Measurements from ENCODE around the gene RNF215. TPM values are rescaled to one million over a fixed set of nuclear protein-coding genes. Genes with fewer than 3 reads are reported as not detected.
"Not testable (repeated sequence)": the region's sequence is repeated elsewhere in the genome, so short reads cannot be mapped to it uniquely, and the experiment has no call there.

Gene RNF215
- total RNA-seq, 1 experiment from 2014 or later = 17.0 TPM

DNA sequence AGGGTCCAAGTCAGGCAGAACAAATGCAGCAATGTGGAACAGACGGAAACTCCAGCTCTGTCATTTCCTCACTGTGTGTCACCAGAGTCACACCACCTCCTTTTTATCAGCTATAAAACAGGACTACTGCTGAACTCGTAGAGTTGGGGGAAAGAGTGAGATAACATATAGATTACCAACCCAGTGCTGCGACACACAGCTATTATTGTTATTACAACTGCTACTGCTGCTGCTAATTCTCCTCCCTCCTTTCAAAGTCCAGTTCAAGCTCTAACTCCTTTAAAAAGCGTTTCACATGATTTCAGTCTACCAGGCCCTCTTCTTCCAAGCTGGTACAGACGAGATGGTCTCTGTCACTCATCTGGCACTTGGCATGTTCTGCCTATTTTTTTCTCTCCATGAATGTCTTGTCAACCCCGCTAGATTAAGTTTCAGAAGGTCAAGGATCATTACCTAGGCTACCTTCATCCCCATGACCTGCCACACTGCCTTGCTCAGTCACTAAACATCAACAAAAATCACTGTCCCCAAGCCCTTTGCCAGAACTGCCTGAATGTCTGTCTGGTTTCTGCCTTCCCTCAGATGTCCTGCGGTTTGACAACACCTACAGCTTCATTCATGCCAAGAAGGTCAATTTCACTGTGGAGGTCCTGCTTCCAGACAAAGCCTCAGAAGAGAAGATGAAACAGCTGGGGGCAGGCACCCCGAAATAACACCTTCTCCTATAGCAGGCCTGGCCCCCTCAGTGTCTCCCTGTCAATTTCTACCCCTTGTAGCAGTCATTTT lies 34.7 kb upstream of the RNF215 start:
- DNase-seq (ENCODE audit: extremely low read depth, low read depth) = no peak

GRCh38 chr22:30420347-30421125 lies 33.3 kb upstream of the RNF215 start:
- no peak for DNase-seq (ENCODE audit: extremely low read depth, low read depth)

DNA sequence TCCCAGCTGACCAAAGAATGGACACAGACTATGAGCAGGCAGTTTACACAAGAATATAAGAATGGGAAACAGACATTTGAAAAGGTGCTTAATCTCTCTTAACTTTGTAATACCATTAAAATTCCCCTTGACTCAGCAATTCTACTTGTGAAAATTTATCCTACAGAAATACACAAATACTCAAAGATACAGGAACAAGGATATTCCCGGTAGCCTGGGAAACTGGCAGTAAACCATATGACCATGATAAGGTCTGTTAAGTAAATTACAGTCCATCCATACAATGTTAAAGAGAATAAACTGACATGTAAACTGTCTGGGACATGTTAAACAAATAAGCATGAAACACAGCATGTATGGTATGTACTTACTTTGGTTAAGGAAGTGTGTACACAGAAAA lies 29.6 kb upstream of the RNF215 start:
- DNase-seq (ENCODE audit: extremely low read depth, low read depth) = no peak

- DNase-seq (ENCODE audit: extremely low read depth, low read depth) = no peak
Observed at GRCh38 chr22:30416403-30416802, 29.2 kb upstream of the RNF215 start.

- DNase-seq (ENCODE audit: extremely low read depth, low read depth) = no peak
Observed at GRCh38 chr22:30414525-30415047, 27.4 kb upstream of the RNF215 start.

DNA sequence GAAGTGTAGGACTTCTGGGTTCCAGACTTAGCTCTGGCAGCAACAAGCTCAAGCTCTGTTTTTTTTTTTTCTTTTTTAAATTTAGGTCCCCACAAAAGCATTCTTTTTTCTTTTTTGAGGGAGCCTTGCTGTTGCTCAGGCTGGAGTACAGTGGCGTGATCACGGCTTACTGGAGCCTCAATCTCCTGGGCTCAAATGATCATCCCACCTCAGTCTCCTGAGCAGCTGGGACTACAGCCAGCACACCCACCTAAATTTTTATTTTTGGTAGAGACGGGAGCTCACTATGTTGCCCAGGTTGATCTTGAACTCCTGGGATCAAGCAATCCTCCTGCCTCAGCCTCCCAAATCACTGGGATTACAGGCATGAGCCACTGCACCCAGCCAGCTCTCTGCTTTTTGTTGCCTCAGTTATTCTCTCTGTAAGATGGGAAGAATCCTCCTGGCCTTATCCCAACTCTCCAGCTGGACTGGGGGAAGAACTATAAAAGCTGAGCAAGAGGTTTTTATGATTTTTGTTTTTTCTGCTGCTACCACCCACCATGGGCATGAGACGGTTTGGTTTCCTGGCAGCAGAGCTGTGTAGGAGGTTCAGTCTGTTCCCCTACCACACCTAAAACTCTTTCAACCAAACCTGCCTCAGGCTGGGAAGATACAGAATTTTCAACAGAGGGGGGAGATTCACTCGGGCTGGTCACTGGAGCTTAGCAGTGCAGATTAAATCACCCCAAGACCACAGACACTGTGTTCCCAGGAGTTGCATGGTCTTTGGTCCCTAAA lies 26.7 kb upstream of the RNF215 start:
- no peak for DNase-seq (ENCODE audit: extremely low read depth, low read depth)

- DNase-seq (ENCODE audit: extremely low read depth, low read depth) = no peak
Observed at GRCh38 chr22:30413001-30413400, 25.8 kb upstream of the RNF215 start.

GRCh38 chr22:30411780-30412179 lies 24.6 kb upstream of the RNF215 start:
- DNase-seq (ENCODE audit: extremely low read depth, low read depth) = no peak

GRCh38 chr22:30408388-30409102 lies 21.3 kb upstream of the RNF215 start:
- DNase-seq (ENCODE audit: extremely low read depth, low read depth) = no peak

GRCh38 chr22:30406400-30406799 lies 19.2 kb upstream of the RNF215 start:
- DNase-seq (ENCODE audit: extremely low read depth, low read depth) = no peak

DNA sequence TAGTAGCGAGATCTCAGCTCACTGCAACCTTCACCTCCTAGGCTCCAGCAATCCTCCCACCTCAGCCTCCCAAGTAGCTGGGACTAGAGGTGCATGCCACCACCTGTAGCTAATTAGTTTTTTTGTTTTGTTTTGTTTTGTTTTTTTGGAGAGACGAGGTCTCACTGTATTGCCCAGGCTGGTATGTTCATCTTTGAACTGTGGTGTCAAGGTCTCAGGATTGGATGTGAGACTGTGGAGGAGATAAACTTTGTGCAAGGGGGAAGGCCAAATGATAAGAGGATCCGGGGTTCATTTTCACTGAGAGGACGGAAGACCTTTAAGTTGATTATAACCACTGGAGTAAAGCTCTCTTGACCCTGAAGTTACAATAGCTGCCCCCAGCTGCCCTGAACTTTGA lies 18.5 kb upstream of the RNF215 start:
- no peak for DNase-seq (ENCODE audit: extremely low read depth, low read depth)

GRCh38 chr22:30404307-30404706 lies 17.1 kb upstream of the RNF215 start:
- no peak for DNase-seq (ENCODE audit: extremely low read depth, low read depth)

DNA sequence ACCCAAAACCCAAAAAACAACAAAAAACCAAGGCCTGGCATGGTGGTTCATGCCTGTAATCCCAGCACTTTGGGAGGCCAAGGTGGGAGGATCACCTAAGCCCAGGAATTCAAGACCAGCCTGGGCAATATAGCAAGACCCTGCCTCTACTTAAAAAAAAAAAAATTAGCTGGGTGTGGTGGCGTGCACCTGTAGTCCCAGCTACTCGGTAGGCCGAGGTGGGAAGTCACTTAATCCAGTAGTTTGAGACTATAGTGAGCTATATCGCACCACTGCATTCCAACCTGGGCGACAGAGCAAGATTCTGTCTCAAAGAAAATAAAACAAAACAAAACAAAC lies 15.5 kb upstream of the RNF215 start:
- not testable (repeated sequence) for DNase-seq (ENCODE audit: extremely low read depth, low read depth)

GRCh38 chr22:30402028-30402765 lies 15.0 kb upstream of the RNF215 start:
- no peak for DNase-seq (ENCODE audit: extremely low read depth, low read depth)

DNA sequence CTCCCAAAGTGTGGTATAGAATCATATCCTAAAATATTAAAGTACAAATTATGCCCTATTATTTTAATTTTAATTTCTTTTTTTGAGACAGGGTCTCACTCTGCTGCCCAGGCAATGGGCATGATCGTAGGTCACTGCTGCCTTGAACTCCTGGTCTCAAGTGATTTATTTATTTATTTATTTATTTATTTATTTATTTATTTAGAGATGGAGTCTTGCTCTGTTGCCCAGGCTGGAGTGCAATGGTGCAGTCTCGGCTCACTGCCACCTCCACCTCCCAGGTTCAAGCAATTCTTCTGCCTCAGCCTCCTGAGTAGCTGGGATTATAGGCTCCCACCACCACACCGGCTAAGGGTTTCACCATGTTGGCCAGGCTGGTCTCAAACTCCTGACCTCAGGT lies 13.8 kb upstream of the RNF215 start:
- not testable (repeated sequence) for DNase-seq (ENCODE audit: extremely low read depth, low read depth)

GRCh38 chr22:30400159-30400558 lies 12.9 kb upstream of the RNF215 start:
- DNase-seq (ENCODE audit: extremely low read depth, low read depth) = no peak

GRCh38 chr22:30399718-30400117 lies 12.5 kb upstream of the RNF215 start:
- no peak for DNase-seq (ENCODE audit: extremely low read depth, low read depth)

- no peak for DNase-seq (ENCODE audit: extremely low read depth, low read depth)
Observed at GRCh38 chr22:30398685-30399680, 11.8 kb upstream of the RNF215 start.
